Chondrocyte (in vitro differentiated cells): ENCODE measurements around the gene CLEC9A. TPM values are rescaled to one million over a fixed set of nuclear protein-coding genes. Genes with fewer than 3 reads are reported as not detected.

Experiments used
- DNase-seq: peaks from one replicate; pipeline ENCODE4 v3.0.0; 2021; ENCODE audit warnings: mixed read lengths, low spot score
- H3K27ac Mint-ChIP-seq: one replicate; pipeline ENCODE4 v1.8.0; 2021; ENCODE audit warnings: mild to moderate bottlenecking, moderate library complexity, mixed read lengths; ENCODE audit not compliant: unreplicated experiment
- H3K27me3 Mint-ChIP-seq: 2 replicates; pipeline ENCODE4 v1.8.0; 2021; ENCODE audit warnings: low read depth, mixed read lengths
- H3K36me3 Mint-ChIP-seq: 2 replicates; pipeline ENCODE4 v1.8.0; 2021; ENCODE audit warnings: low read depth, mixed read lengths
- H3K4me1 Mint-ChIP-seq: 2 replicates; pipeline ENCODE4 v1.8.0; 2021; ENCODE audit warnings: low read depth, mild to moderate bottlenecking, mixed read lengths
- H3K4me3 Mint-ChIP-seq: one replicate; pipeline ENCODE4 v1.8.0; 2021; ENCODE audit warnings: mild to moderate bottlenecking, moderate library complexity, mixed read lengths; ENCODE audit not compliant: unreplicated experiment
- H3K9me3 Mint-ChIP-seq: 2 replicates; pipeline ENCODE4 v1.8.0; 2021; ENCODE audit warnings: low read depth, mixed read lengths
- CTCF ChIP-seq: fragments of 200-600 bp; sonication (generic); IDR thresholded peaks from 2 replicates; pipeline ENCODE4 v1.5.0; 2021; ENCODE audit warnings: antibody characterized with exemption, mild to moderate bottlenecking, moderate library complexity
- total RNA-seq: library from RNA; stranded (reverse); gene quantifications from 3 replicates; pipeline ENCODE4 v1.2.1, GENCODE V29; 2021

The CLEC9A gene
- total RNA-seq, 1 donor from 2014 or later: not detected

GRCh38 chr12:10094646-10095395 is 64.3 kb downstream of the CLEC9A start:
- Mint-ChIP-seq H3K36me3 (no peaks in the 10 kb centered on the region), H3K27ac (no peak overlapping the region), H3K27me3 (peaks cover 2% of the 10 kb centered on the region), H3K4me3 (no peak overlapping the region), H3K4me1 (peaks cover 14% of the 10 kb centered on the region), H3K9me3 (no peaks in the 10 kb centered on the region)
- TF ChIP-seq CTCF: no peak
- no peak for DNase-seq

GRCh38 chr12:10095971-10096370 is 65.5 kb downstream of the CLEC9A start:
- Mint-ChIP-seq H3K36me3 (no peaks in the 10 kb centered on the region), H3K27me3 (no peaks in the 10 kb centered on the region), H3K4me1 (peaks cover 17% of the 10 kb centered on the region), H3K27ac (no peak overlapping the region), H3K4me3 (no peak overlapping the region), H3K9me3 (no peaks in the 10 kb centered on the region)
- DNase-seq: no peak
- TF ChIP-seq CTCF: no peak

- H3K4me1 Mint-ChIP-seq: peaks cover 28% of the 10 kb centered on the region
- no peak overlapping the region for H3K27ac Mint-ChIP-seq
- DNase-seq: no peak
- H3K4me3 Mint-ChIP-seq: no peak overlapping the region
- TF ChIP-seq CTCF: no peak
- H3K27me3 Mint-ChIP-seq: no peaks in the 10 kb centered on the region
- no peaks in the 10 kb centered on the region for H3K9me3 Mint-ChIP-seq
- H3K36me3 Mint-ChIP-seq: no peaks in the 10 kb centered on the region
These were observed 67.0 kb downstream of the CLEC9A start for GRCh38 chr12:10097521-10097920.

- Mint-ChIP-seq H3K27me3 (no peaks in the 10 kb centered on the region), H3K27ac (peak within 1 kb of the TSS; percentile 70), H3K9me3 (peaks cover 5% of the 10 kb centered on the region), H3K36me3 (peaks cover 3% of the 10 kb centered on the region), H3K4me3 (no peak within 1 kb of the TSS), H3K4me1 (peaks cover 22% of the 10 kb centered on the region)
- DNase-seq: no peak
- TF ChIP-seq CTCF: no peak
These were observed 68.3 kb downstream of the CLEC9A start, which contains the start of gene CLEC1A for GRCh38 chr12:10098791-10099190. CLEC1A (minus strand) TSS chr12:10098985; CDS start chr12:10098922, 63 bp downstream.

- Mint-ChIP-seq H3K9me3 (peaks cover 7% of the 10 kb centered on the region), H3K27ac (peak overlapping the region; percentile 57), H3K4me3 (peak overlapping the region; percentile 17), H3K27me3 (peaks cover 1% of the 10 kb centered on the region), H3K4me1 (peaks cover 22% of the 10 kb centered on the region), H3K36me3 (peaks cover 4% of the 10 kb centered on the region)
- no peak for DNase-seq
- no peak for TF ChIP-seq CTCF
These were observed 70.6 kb downstream of the CLEC9A start for GRCh38 chr12:10101042-10101579.
